GM21737 (cell line): ENCODE results near the gene TLE6.
"Not testable (repeated sequence)": the region's sequence is repeated elsewhere in the genome, so short reads cannot be mapped to it uniquely, and the experiment has no call there.

ENCODE experiments used
- ATAC-seq: cut with Tn5 transposase; IDR thresholded peaks from one replicate; pipeline ENCODE4 v1.9.1; 2021; ENCODE audit warnings: mild to moderate bottlenecking, moderate library complexity; ENCODE audit not compliant: unreplicated experiment

The TLE6 gene

GRCh38 chr19:2973229-2973628 is 4.1 kb upstream of the TLE6 start:
- ATAC-seq: no peak

DNA sequence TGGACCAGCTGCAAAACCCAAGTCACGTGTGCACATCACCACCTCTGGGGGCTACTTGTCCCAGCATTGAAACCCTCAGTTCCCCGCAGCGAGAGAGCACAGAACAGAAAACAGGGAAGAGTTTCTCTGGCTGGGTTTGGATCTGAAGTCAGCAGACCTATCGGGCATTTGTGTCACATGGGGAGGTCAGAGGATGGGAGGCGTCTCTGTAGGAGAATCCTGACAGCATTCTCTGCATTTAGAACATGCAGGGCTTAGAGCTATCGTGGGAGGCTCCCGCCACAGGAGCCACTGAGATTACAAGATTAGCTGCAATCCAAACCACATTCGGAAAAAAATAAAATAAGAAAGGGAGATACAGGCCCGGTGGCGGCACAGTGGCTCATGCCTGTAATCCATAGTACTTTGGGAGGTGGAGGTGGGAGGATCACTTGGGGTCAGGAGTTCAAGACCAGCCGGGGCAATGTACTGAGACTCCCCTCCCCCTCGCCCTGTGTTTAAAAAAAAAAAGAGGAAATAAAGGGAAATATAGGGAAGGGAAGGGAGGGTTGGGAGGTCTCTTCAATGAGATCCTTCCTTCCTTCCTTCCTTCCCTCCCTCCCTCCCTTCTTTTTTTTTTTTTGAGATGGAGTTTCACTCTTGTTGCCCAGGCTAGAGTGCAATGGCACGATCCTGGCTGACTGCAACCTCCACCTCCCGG is 2.9 kb upstream of the TLE6 start:
- no peak for ATAC-seq

GRCh38 chr19:2976609-2977000 is 759 bp upstream of the TLE6 start:
- ATAC-seq: no peak

- peak; percentile 9 for ATAC-seq
These were observed 378 bp downstream of the TLE6 start for GRCh38 chr19:2977746-2978138.

GRCh38 chr19:2978166-2978767 is 903 bp downstream of the TLE6 start:
- ATAC-seq: no peak

DNA sequence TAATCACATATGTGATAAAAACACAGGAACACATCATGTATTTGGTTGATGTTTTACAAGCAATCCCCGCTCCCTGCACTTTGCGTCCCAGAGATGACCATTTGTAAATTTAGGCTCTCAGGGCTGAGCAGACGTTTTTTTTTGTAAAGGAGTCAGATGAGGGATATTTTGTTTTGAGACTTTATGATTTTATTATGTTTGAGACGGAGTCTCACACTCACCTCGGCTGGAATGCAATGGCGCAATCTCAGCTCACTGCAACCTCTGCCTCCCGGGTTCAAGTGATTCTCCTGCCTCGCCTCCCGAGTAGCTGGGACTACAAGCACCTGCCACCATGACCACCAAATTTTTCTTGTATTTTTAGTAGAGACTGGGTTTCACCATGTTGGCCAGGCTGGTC is 1.4 kb downstream of the TLE6 start:
- no peak for ATAC-seq

DNA sequence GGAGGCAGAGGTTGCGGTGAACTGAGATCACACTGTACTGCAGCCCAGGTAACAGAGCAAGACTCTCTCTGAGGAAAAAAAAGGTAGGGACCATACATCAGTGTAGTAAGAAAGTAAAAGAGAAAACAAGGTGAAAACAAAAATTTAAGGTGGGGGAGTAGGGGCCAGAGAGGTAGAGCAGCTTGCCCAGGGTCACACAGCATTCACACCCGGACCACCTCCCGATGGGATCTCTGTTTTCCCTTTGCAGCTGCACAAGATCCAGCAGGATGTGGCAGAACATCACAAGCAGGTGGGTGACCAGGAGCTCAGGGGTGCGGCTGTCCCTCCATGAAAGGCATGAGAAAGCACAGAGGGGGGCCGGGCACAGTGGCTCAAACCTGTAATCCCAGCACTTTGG is 4.5 kb downstream of the TLE6 start:
- ATAC-seq: no peak

DNA sequence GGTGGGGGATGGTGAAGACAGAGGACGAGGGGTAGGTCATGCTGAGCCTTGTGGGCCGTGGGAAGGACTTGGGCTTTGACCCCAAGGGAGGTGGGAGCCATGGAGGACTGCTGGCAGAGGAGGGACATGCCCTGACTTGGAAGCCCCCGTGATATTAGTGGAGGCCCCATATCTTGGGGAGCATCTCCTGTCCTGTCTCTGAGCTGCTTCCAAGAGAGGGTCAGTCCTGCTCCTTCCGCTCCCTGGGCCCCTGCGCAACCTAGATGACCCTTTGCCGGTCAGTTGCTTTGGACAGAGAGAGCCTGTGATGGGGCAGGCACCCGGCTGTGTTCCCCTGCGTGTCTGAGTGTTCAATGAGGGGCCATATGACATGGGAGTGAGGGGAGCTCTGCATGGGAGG is 5.2 kb downstream of the TLE6 start:
- no peak for ATAC-seq

DNA sequence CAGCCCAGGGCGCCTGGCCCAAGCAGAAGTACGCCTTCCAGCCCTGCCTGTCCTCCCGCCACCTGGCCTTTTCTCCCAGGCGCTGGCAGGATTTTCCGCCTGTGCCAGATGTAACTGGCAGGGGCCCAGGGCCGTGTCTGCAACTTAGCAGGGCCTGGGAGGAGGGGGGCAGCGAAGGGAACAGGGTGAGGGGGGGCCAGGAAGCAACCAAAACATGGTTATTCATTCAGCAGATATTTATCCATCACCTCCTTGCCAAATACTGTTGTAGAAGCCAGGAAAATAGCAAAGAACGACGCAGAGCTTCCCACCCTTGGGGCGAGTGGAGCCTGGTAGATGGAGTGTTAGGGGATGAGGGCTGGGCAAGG is 5.6 kb downstream of the TLE6 start:
- no peak for ATAC-seq

- ATAC-seq: no peak
These were observed 6.2 kb downstream of the TLE6 start for GRCh38 chr19:2983351-2984214.

DNA sequence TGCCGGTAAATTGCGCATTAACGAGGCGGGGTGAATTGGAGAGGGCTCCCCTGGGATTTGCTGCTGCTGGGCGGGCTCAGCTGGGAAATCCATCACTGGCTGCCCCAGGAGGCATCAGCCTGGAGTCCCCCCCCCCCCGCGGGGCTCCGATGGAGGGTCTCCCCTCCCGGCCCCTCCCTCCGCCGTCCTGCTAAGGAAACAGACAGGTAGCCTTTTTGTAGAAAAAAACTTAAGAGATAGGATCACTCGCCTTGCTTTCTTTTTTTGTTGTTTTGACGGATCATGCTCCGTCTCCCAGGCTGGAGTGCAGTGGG is 6.8 kb downstream of the TLE6 start:
- ATAC-seq: no peak

DNA sequence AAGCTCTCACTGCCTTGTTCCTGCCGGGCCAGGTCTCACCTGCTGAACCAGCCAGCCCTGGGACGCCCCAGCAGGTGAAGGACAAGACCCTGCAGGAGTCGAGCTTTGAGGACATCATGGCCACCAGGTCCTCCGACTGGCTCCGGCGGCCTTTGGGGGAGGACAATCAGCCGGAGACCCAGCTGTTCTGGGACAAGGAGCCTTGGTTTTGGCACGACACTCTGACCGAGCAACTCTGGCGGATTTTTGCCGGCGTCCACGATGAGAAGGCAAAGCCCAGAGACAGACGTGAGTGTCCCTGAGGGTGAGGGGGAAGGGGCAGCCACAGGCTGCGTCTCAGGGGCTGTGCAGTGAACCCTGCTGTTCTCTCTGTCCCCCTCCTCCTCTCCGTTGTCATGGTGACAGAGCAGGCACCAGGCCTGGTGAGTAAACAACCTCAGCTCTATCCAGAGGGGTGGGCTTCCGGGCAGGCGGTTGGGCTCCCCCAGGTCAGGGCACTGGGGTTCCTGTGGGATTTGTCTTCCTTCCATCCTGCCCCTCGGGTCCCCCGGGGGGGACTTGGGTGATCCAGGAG is 9.7 kb downstream of the TLE6 start:
- no peak for ATAC-seq

DNA sequence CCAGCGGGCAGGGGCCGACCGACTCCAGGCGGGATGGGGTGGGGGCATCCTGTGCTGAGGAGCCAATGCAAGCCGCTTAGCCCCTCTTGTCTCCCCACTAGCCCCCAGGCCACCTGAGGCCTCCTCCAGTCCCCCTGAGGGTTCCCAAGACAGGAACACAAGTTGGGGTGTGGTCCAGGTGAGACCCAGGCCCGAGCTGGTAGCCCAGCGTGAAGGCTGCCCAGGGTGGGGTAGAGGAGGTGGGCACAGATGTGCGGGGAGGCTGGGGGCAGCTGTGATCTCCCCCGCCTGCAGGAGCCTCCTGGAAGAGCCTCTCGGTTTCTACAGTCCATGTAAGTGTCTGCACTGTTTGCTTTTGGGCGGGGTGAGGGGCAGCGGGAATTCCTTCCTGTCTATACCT is 10.4 kb downstream of the TLE6 start:
- ATAC-seq: no peak

GRCh38 chr19:2988568-2988967 is 11.2 kb downstream of the TLE6 start:
- ATAC-seq: no peak

DNA sequence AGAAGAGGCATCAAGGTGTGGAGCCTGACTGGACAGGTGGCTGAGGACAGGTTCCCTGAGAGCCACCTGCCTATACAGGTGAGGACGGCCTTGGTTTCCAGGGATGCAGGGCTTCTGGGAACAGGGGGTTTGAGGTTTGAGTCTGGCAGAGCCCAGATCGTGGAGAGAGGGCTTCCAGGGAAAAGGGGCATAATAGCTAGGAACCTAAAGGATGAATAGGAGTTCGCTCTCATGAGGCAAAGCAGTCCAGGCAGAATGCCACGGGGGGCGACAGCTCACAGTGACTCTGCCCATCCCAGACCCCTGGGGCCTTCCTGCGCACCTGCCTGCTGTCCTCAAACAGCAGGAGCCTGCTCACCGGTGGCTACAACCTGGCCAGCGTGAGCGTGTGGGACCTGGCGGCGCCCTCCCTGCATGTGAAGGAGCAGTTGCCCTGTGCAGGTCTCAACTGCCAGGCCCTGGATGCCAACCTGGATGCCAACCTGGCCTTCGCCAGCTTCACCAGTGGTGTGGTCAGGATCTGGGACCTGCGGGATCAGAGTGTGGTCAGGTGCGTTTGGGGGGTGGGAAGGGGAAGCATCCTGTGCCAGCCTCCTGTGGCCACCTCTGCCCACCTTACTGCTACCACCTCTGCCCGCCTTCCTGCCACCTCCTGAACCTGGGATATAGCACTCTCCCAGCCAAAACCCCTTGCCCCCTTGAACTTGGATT is 12.0 kb downstream of the TLE6 start:
- no peak for ATAC-seq

DNA sequence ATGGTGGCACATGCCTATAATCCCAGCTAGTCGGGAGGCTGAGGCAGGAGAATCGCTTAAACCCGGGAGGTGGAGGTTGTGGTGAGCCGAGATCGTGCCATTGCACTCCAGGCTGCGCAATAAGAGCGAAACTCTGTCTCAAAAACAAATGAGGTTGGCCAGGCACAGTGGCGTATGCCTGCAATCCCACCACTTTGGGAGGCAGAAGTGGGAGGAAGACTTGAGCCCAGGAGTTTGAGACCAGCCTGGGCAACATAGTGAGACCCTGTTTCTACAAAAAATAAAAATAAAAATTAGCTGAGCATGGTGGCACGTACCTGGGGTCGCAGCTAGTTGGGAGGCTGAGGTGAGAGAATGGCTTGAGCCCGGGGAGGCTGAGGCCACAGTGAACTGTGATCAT is 15.0 kb downstream of the TLE6 start:
- not testable (repeated sequence) for ATAC-seq

GRCh38 chr19:2992958-2993357 is 15.6 kb downstream of the TLE6 start:
- no peak for ATAC-seq

GRCh38 chr19:2993579-2993978 is 16.2 kb downstream of the TLE6 start:
- ATAC-seq: no peak

DNA sequence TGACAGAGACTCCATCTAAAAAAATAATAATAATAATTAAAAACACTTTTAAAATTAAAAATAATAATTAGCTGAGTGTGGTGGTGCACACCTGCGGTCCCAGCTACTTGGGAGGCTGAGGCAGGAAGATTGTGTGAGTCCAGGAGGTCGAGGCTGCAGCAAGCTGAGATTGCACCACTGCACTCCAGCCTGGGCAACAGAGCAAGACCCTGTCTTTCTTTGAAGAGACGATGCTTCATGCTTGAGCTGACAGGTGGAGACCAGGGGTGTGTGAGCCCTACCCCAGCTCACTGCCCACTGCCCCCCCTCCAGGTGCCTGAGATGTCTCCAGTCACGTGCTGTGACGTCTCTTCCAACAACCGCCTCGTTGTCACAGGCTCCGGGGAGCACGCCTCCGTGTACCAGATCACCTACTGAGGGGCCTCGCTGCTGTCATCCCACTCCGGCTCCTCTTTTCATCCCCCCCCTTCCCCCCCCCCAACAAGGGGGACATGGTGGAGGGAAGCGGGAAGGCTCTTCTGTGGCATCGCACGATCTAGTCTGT is 17.3 kb downstream of the TLE6 start:
- ATAC-seq: no peak

GRCh38 chr19:2997720-2998119 is 20.4 kb downstream of the TLE6 start:
- ATAC-seq: no peak

- no peak for ATAC-seq
These were observed 21.3 kb downstream of the TLE6 start for GRCh38 chr19:2998642-2999041.
